ENCODE results near the gene MOG. TPM values are rescaled to one million over a fixed set of nuclear protein-coding genes. Genes with fewer than 3 reads are reported as not detected.

MOG gene
- total and polyA plus RNA-seq, 2 experiments from 2014 or later = not detected

DNA sequence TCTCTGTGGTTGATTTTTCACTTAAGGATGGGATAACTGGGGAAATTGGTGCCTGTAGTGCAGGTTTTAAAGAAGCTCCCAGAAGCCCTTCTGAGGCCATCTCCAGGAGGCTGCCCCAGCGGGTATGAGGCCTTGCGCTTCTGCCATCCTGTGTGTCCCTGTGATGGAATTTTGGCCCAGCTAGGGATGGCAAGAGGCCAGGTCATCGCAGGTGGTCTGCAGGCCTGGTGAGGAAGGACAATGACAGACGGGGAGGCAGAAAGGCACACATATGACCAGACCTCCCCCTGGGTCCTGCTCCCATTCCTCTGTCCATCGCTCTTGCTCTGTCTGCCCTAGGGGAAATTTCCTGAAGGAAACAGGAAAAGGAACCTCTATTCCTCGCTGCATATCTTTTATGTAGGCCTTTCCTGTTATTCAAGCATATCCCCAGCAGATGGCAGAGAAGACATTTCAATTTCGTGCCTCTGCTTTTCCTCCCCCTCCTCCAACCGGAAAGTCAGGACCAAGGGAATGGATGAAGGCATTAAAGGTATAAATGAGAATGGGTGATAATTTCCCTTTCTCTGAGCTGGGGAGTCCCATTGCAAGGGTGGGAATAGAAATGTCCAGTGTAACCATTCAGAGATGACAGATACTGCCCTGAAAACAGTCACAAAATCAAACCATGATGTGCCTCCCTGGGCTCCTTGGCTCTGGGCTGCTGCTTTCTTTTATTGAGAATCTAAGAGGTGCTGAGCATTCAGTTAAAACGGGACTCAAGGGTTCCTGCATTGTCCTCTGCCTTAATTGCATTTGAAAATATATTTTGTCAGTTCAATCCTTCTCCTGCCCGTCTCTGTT is 48.7 kb downstream of the MOG start:
- Histone ChIP-seq H3K27ac (no peak overlapping the region), H3K4me2 (ENCODE audit: unreplicated experiment) (no peak overlapping the region), H3K9me2 (ENCODE audit: insufficient read depth) (no peaks in the 10 kb centered on the region), H3K27me3 (replicated peaks; ENCODE audit: insufficient read depth) (peaks cover 17% of the 10 kb centered on the region), H3K4me3 (no peak overlapping the region), H3F3A (ENCODE audit: insufficient read depth) (no peaks in the 10 kb centered on the region), H3K9ac (no peak overlapping the region), H3K4me1 (ENCODE audit: insufficient read depth) (no peaks in the 10 kb centered on the region), H3K9me3 (ENCODE audit: low read depth) (no peaks in the 10 kb centered on the region), H2AFZ (no peak overlapping the region), H3K36me3 (ENCODE audit: low read depth) (no peaks in the 10 kb centered on the region), H3K79me2 (ENCODE audit: insufficient read depth) (no peaks in the 10 kb centered on the region), H4K20me1 (ENCODE audit: insufficient read depth) (no peaks in the 10 kb centered on the region)
- DNase-seq = peak; percentile 72
- 24 to 26% methylated on average over 10 of the region's 10 CpGs for WGBS, 2 experiments (ENCODE audit: low coverage in 1 of 2, low lambda C conversion rate in 2 of 2, missing lambda C conversion rate in 2 of 2)
- in situ Hi-C loops (cut with MboI) = no loop called here
- TF ChIP-seq EZH2 (IDR thresholded peaks at IDR 0.05; ENCODE audit: insufficient read depth, poor library complexity, severe bottlenecking) (no peak), EZH2phosphoT487 (IDR thresholded peaks at IDR 0.05; ENCODE audit: insufficient read depth, low read depth) (no peak)

- in situ Hi-C loops (cut with MboI) = no loop called here
- no peaks in the 10 kb centered on the region for H3K4me1 ChIP-seq (ENCODE audit: insufficient read depth)
- peaks cover 17% of the 10 kb centered on the region for H3K27me3 ChIP-seq (replicated peaks; ENCODE audit: insufficient read depth)
- H3K79me2 ChIP-seq (ENCODE audit: insufficient read depth) = no peaks in the 10 kb centered on the region
- WGBS, 2 experiments (ENCODE audit: low coverage in 1 of 2, low lambda C conversion rate in 2 of 2, missing lambda C conversion rate in 2 of 2) = 50 to 56% methylated on average over 11 of the region's 11 CpGs
- no peaks in the 10 kb centered on the region for H3K36me3 ChIP-seq (ENCODE audit: low read depth)
- H3K9me2 ChIP-seq (ENCODE audit: insufficient read depth) = no peaks in the 10 kb centered on the region
- H3F3A ChIP-seq (ENCODE audit: insufficient read depth) = no peaks in the 10 kb centered on the region
- no peak overlapping the region for H3K27ac ChIP-seq
- H3K4me2 ChIP-seq (ENCODE audit: unreplicated experiment) = no peak overlapping the region
- no peak overlapping the region for H3K4me3 ChIP-seq
- TF ChIP-seq EZH2 (IDR thresholded peaks at IDR 0.05; ENCODE audit: insufficient read depth, poor library complexity, severe bottlenecking) (no peak), EZH2phosphoT487 (IDR thresholded peaks at IDR 0.05; ENCODE audit: insufficient read depth, low read depth) (no peak)
- H3K9ac ChIP-seq = no peak overlapping the region
- H2AFZ ChIP-seq = no peak overlapping the region
- no peaks in the 10 kb centered on the region for H4K20me1 ChIP-seq (ENCODE audit: insufficient read depth)
- DNase-seq = no peak
- no peaks in the 10 kb centered on the region for H3K9me3 ChIP-seq (ENCODE audit: low read depth)
These were observed 51.7 kb downstream of the MOG start for GRCh38 chr6:29708432-29709179.

- H2AFZ ChIP-seq = no peak overlapping the region
- H3K27ac ChIP-seq = no peak overlapping the region
- H3K4me3 ChIP-seq = no peak overlapping the region
- H3K9ac ChIP-seq = no peak overlapping the region
- H3F3A ChIP-seq (ENCODE audit: insufficient read depth) = no peaks in the 10 kb centered on the region
- no peak overlapping the region for H3K4me2 ChIP-seq (ENCODE audit: unreplicated experiment)
- no peaks in the 10 kb centered on the region for H3K4me1 ChIP-seq (ENCODE audit: insufficient read depth)
- peaks cover 17% of the 10 kb centered on the region for H3K27me3 ChIP-seq (replicated peaks; ENCODE audit: insufficient read depth)
- no peaks in the 10 kb centered on the region for H4K20me1 ChIP-seq (ENCODE audit: insufficient read depth)
- H3K9me3 ChIP-seq (ENCODE audit: low read depth) = no peaks in the 10 kb centered on the region
- TF ChIP-seq EZH2 (IDR thresholded peaks at IDR 0.05; ENCODE audit: insufficient read depth, poor library complexity, severe bottlenecking) (no peak), EZH2phosphoT487 (IDR thresholded peaks at IDR 0.05; ENCODE audit: insufficient read depth, low read depth) (no peak)
- in situ Hi-C loops (cut with MboI) = no loop called here
- WGBS, 2 experiments (ENCODE audit: low coverage in 1 of 2, low lambda C conversion rate in 2 of 2, missing lambda C conversion rate in 2 of 2) = 31 to 33% methylated on average over 4 of the region's 4 CpGs
- no peaks in the 10 kb centered on the region for H3K36me3 ChIP-seq (ENCODE audit: low read depth)
- no peaks in the 10 kb centered on the region for H3K79me2 ChIP-seq (ENCODE audit: insufficient read depth)
- no peak for DNase-seq
- no peaks in the 10 kb centered on the region for H3K9me2 ChIP-seq (ENCODE audit: insufficient read depth)
These were observed 52.3 kb downstream of the MOG start for GRCh38 chr6:29709188-29709587.

- H3K79me2 ChIP-seq (ENCODE audit: insufficient read depth) = no peaks in the 10 kb centered on the region
- H3K27me3 ChIP-seq (replicated peaks; ENCODE audit: insufficient read depth) = peaks cover 20% of the 10 kb centered on the region
- no peaks in the 10 kb centered on the region for H3K36me3 ChIP-seq (ENCODE audit: low read depth)
- H3K9ac ChIP-seq = no peak overlapping the region
- no peaks in the 10 kb centered on the region for H3K9me2 ChIP-seq (ENCODE audit: insufficient read depth)
- WGBS, 2 experiments (ENCODE audit: low coverage in 1 of 2, low lambda C conversion rate in 2 of 2, missing lambda C conversion rate in 2 of 2) = 42 to 45% methylated on average over 8 of the region's 8 CpGs
- no peak overlapping the region for H3K27ac ChIP-seq
- in situ Hi-C loops (cut with MboI) = no loop called here
- H2AFZ ChIP-seq = no peak overlapping the region
- no peaks in the 10 kb centered on the region for H3K4me1 ChIP-seq (ENCODE audit: insufficient read depth)
- H3K4me3 ChIP-seq = no peak overlapping the region
- TF ChIP-seq EZH2phosphoT487 (IDR thresholded peaks at IDR 0.05; ENCODE audit: insufficient read depth, low read depth) = no peak
- H3K9me3 ChIP-seq (ENCODE audit: low read depth) = no peaks in the 10 kb centered on the region
- no peak for DNase-seq
- no peaks in the 10 kb centered on the region for H4K20me1 ChIP-seq (ENCODE audit: insufficient read depth)
- H3F3A ChIP-seq (ENCODE audit: insufficient read depth) = no peaks in the 10 kb centered on the region
- H3K4me2 ChIP-seq (ENCODE audit: unreplicated experiment) = no peak overlapping the region
These were observed 53.5 kb downstream of the MOG start for GRCh38 chr6:29710281-29710941.
